Mesendoderm (in vitro differentiated cells): Measurements from ENCODE around the gene NTNG2.

Experiments used
- DNase-seq: peaks from one replicate; pipeline ENCODE4 v3.0.0; 2013
- H2AK5ac ChIP-seq: 2 replicates; pipeline ENCODE4 v1.6.1; 2013; ENCODE audit warnings: low read length, inconsistent platforms
- H2BK120ac ChIP-seq: 2 replicates; pipeline ENCODE4 v1.6.1; 2013; ENCODE audit warnings: low read depth, mild to moderate bottlenecking, low read length, moderate library complexity, mixed read lengths
- H2BK15ac ChIP-seq: replicated peaks from 2 replicates; pipeline ENCODE4 v1.6.1; 2013; ENCODE audit warnings: low read depth, mild to moderate bottlenecking, moderate library complexity
- H2BK5ac ChIP-seq: 2 replicates; pipeline ENCODE4 v1.6.1; 2013; ENCODE audit warnings: low read length, inconsistent platforms
- H3K18ac ChIP-seq: 2 replicates; pipeline ENCODE4 v1.6.1; 2013; ENCODE audit warnings: mild to moderate bottlenecking, low read length, mixed read lengths
- H3K23ac ChIP-seq: one replicate; pipeline ENCODE4 v1.6.1; 2013; ENCODE audit warnings: low read length
- H3K27ac ChIP-seq: 2 replicates; pipeline ENCODE4 v1.5.1; 2013; ENCODE audit warnings: low read depth, mild to moderate bottlenecking, inconsistent platforms, low read length, moderate library complexity
- H3K27me3 ChIP-seq: 2 replicates; pipeline ENCODE4 v1.6.1; 2013; ENCODE audit warnings: low read length, control low read depth, mild to moderate bottlenecking, inconsistent platforms; ENCODE audit not compliant: insufficient read depth, poor library complexity
- H3K36me3 ChIP-seq: 2 replicates; pipeline ENCODE4 v1.6.1; 2013; ENCODE audit warnings: low read length, inconsistent platforms; ENCODE audit not compliant: control insufficient read depth, insufficient read depth
- H3K4ac ChIP-seq: one replicate; pipeline ENCODE4 v1.6.1; 2013; ENCODE audit warnings: low read depth, mild to moderate bottlenecking, low read length, moderate library complexity
- H3K4me1 ChIP-seq: 2 replicates; pipeline ENCODE4 v1.6.1; 2013; ENCODE audit warnings: low read depth, low read length, inconsistent platforms; ENCODE audit not compliant: control insufficient read depth
- H3K4me2 ChIP-seq: 2 replicates; pipeline ENCODE4 v1.6.1; 2013; ENCODE audit warnings: low read length
- H3K4me3 ChIP-seq: 2 replicates; pipeline ENCODE4 v1.5.1; 2013; ENCODE audit warnings: mild to moderate bottlenecking, low read length
- H3K56ac ChIP-seq: one replicate; pipeline ENCODE4 v1.6.1; 2013; ENCODE audit warnings: low read length
- H3K79me1 ChIP-seq: 2 replicates; pipeline ENCODE4 v1.6.1; 2013; ENCODE audit warnings: low read length, inconsistent platforms
- H3K79me2 ChIP-seq: 2 replicates; pipeline ENCODE4 v1.6.1; 2013; ENCODE audit warnings: mild to moderate bottlenecking, low read length; ENCODE audit not compliant: control insufficient read depth, insufficient read depth
- H3K9ac ChIP-seq: 2 replicates; pipeline ENCODE4 v1.6.1; 2013; ENCODE audit warnings: low read length, inconsistent platforms
- H4K5ac ChIP-seq: one replicate; pipeline ENCODE4 v1.6.1; 2013; ENCODE audit warnings: low read length
- H4K8ac ChIP-seq: one replicate; pipeline ENCODE4 v1.6.1; 2013; ENCODE audit warnings: low read depth, mild to moderate bottlenecking, control low read depth, low read length, moderate library complexity
- WGBS: extraction: QIAGEN DNeasy Blood & Tissue Kit; methylation state at CpG from one replicate; pipeline ENCODE4 v1.1.7; 2013; ENCODE audit warnings: low lambda C conversion rate, missing lambda C conversion rate; ENCODE audit not compliant: insufficient coverage; ENCODE audit errors: extremely low coverage; 5-methylcytosine and 5-hydroxymethylcytosine counted together

Gene NTNG2

DNA sequence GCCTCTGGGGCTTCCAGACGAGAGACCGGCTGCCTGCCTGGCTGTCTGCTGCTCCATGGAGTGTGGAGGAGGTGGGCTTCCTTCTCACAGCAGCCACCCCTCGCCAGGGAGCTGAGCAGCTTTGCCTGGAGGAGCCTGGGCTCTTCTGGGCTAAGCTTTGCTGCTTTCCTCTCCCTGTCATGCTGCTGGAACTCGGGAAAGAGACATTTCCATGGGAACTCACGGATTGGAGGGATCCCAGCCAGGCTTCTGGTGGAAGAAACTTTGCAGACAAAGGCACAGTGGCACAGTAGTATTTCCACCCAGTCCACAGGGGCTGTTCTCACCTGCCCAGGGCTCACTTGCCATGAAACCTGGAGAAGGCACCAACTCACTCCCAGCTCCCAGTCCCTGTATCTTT is 5.6 kb upstream of the NTNG2 start:
- H3K4me1 ChIP-seq, result no peaks in the 10 kb centered on the region
- no peak overlapping the region for H3K9ac ChIP-seq
- no peak overlapping the region for H2BK120ac ChIP-seq
- peaks cover 4% of the 10 kb centered on the region for H3K27me3 ChIP-seq
- H3K23ac ChIP-seq, result no peak overlapping the region
- WGBS, result no CpG with 5 or more reads among the region's 5 CpGs
- H2AK5ac ChIP-seq, result no peak overlapping the region
- no peak overlapping the region for H4K5ac ChIP-seq
- H2BK5ac ChIP-seq, result no peak overlapping the region
- no peak overlapping the region for H3K4ac ChIP-seq
- DNase-seq, result no peak
- no peak overlapping the region for H3K4me2 ChIP-seq
- no peaks in the 10 kb centered on the region for H3K36me3 ChIP-seq
- H3K56ac ChIP-seq, result no peak overlapping the region
- H4K8ac ChIP-seq, result no peak overlapping the region
- no peak overlapping the region for H3K27ac ChIP-seq
- no peaks in the 10 kb centered on the region for H3K79me2 ChIP-seq
- H3K79me1 ChIP-seq, result no peaks in the 10 kb centered on the region
- no peak overlapping the region for H3K18ac ChIP-seq
- no peak overlapping the region for H3K4me3 ChIP-seq
- no peak overlapping the region for H2BK15ac ChIP-seq

GRCh38 chr9:132157347-132158116 is 4.3 kb upstream of the NTNG2 start:
- WGBS, result no CpG with 5 or more reads among the region's 19 CpGs
- Histone ChIP-seq H3K9ac (no peak overlapping the region), H3K79me2 (no peaks in the 10 kb centered on the region), H3K4ac (no peak overlapping the region), H3K27ac (no peak overlapping the region), H3K18ac (no peak overlapping the region), H3K4me3 (no peak overlapping the region), H2BK5ac (no peak overlapping the region), H4K8ac (no peak overlapping the region), H3K4me2 (no peak overlapping the region), H3K23ac (no peak overlapping the region), H2AK5ac (no peak overlapping the region), H2BK15ac (no peak overlapping the region), H4K5ac (no peak overlapping the region), H3K27me3 (peaks cover 7% of the 10 kb centered on the region), H3K36me3 (no peaks in the 10 kb centered on the region), H3K56ac (no peak overlapping the region), H2BK120ac (no peak overlapping the region), H3K4me1 (no peaks in the 10 kb centered on the region), H3K79me1 (no peaks in the 10 kb centered on the region)
- DNase-seq, result no peak

- H3K4ac ChIP-seq, result no peak overlapping the region
- WGBS, result no CpG with 5 or more reads among the region's 50 CpGs
- peaks cover 41% of the 10 kb centered on the region for H3K27me3 ChIP-seq
- no peak overlapping the region for H4K5ac ChIP-seq
- no peak overlapping the region for H2BK120ac ChIP-seq
- H3K18ac ChIP-seq, result no peak overlapping the region
- H3K4me3 ChIP-seq, result peak overlapping the region; percentile 14
- no peak overlapping the region for H3K27ac ChIP-seq
- no peak overlapping the region for H2BK15ac ChIP-seq
- H3K56ac ChIP-seq, result peak overlapping the region; percentile 10
- H4K8ac ChIP-seq, result no peak overlapping the region
- no peak overlapping the region for H3K23ac ChIP-seq
- peak; percentile 76 for DNase-seq
- no peaks in the 10 kb centered on the region for H3K79me1 ChIP-seq
- no peak overlapping the region for H2AK5ac ChIP-seq
- H3K9ac ChIP-seq, result no peak overlapping the region
- H3K4me1 ChIP-seq, result no peaks in the 10 kb centered on the region
- H3K79me2 ChIP-seq, result no peaks in the 10 kb centered on the region
- no peak overlapping the region for H2BK5ac ChIP-seq
- H3K36me3 ChIP-seq, result no peaks in the 10 kb centered on the region
- peak overlapping the region; percentile 88 for H3K4me2 ChIP-seq
These were observed 786 bp upstream of the NTNG2 start for GRCh38 chr9:132160802-132161742.

GRCh38 chr9:132162764-132163456 is 1.1 kb downstream of the NTNG2 start:
- H3K4ac ChIP-seq, result no peak overlapping the region
- H2BK15ac ChIP-seq, result no peak overlapping the region
- WGBS, result no CpG with 5 or more reads among the region's 74 CpGs
- no peak overlapping the region for H3K9ac ChIP-seq
- no peak overlapping the region for H3K4me3 ChIP-seq
- H3K56ac ChIP-seq, result no peak overlapping the region
- H3K79me1 ChIP-seq, result no peaks in the 10 kb centered on the region
- H3K79me2 ChIP-seq, result no peaks in the 10 kb centered on the region
- H3K4me2 ChIP-seq, result peak overlapping the region; percentile 13
- H3K18ac ChIP-seq, result no peak overlapping the region
- no peak overlapping the region for H3K27ac ChIP-seq
- no peak for DNase-seq
- H3K27me3 ChIP-seq, result peaks cover 45% of the 10 kb centered on the region
- H3K4me1 ChIP-seq, result no peaks in the 10 kb centered on the region
- no peak overlapping the region for H4K8ac ChIP-seq
- H3K23ac ChIP-seq, result no peak overlapping the region
- no peaks in the 10 kb centered on the region for H3K36me3 ChIP-seq
- H4K5ac ChIP-seq, result no peak overlapping the region
- no peak overlapping the region for H2AK5ac ChIP-seq
- H2BK120ac ChIP-seq, result no peak overlapping the region
- no peak overlapping the region for H2BK5ac ChIP-seq

DNA sequence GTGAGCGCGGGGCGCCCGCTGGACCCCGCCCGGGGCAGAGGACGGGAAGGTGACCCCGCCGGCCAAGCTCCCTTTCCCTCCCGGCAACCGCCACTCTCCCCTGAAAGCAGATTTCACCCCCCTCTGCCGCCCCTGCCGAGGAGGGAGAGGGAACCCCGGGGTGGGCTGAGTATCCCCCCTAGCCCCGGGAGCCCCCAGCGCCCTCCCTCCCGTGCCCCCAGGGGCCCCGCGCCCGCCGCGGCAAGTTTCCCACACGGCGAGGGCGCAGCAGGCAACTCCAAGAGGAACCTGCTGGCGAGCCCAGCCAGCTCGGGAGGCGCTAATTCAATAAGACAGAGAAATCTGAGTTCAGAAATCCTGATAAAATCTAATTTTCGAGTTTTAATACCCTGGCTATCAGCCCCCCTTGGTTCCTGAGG is 1.6 kb downstream of the NTNG2 start:
- H3K18ac ChIP-seq, result no peak overlapping the region
- H3K4me2 ChIP-seq, result no peak overlapping the region
- H3K4ac ChIP-seq, result no peak overlapping the region
- H3K4me1 ChIP-seq, result no peaks in the 10 kb centered on the region
- no peaks in the 10 kb centered on the region for H3K36me3 ChIP-seq
- peaks cover 45% of the 10 kb centered on the region for H3K27me3 ChIP-seq
- H3K27ac ChIP-seq, result no peak overlapping the region
- no peak overlapping the region for H4K5ac ChIP-seq
- H3K56ac ChIP-seq, result no peak overlapping the region
- no peak overlapping the region for H3K23ac ChIP-seq
- no peak overlapping the region for H2BK5ac ChIP-seq
- no peak overlapping the region for H4K8ac ChIP-seq
- H2AK5ac ChIP-seq, result no peak overlapping the region
- no peak overlapping the region for H3K9ac ChIP-seq
- H3K4me3 ChIP-seq, result no peak overlapping the region
- H3K79me1 ChIP-seq, result no peaks in the 10 kb centered on the region
- H2BK15ac ChIP-seq, result no peak overlapping the region
- H3K79me2 ChIP-seq, result no peaks in the 10 kb centered on the region
- WGBS, result no CpG with 5 or more reads among the region's 29 CpGs
- peak; percentile 27 for DNase-seq
- H2BK120ac ChIP-seq, result no peak overlapping the region
